GM21526 (cell line): ENCODE measurements around the gene PTDSS2.
"Not testable (repeated sequence)": the region's sequence is repeated elsewhere in the genome, so short reads cannot be mapped to it uniquely, and the experiment has no call there.

Experiments
- ATAC-seq: cut with Tn5 transposase; IDR thresholded peaks from one replicate; pipeline ENCODE4 v1.9.1; 2021; ENCODE audit warnings: moderate library complexity; ENCODE audit not compliant: unreplicated experiment, low FRiP score

The PTDSS2 gene

GRCh38 chr11:464316-464715, 14.2 kb downstream of the PTDSS2 start:
- no peak for ATAC-seq

- ATAC-seq: no peak
Measured at GRCh38 chr11:465896-466530, 15.9 kb downstream of the PTDSS2 start.

- no peak for ATAC-seq
Measured at GRCh38 chr11:468036-468435, 18.0 kb downstream of the PTDSS2 start.

- ATAC-seq: no peak
Measured at GRCh38 chr11:468493-468892, 18.4 kb downstream of the PTDSS2 start.

- not testable (repeated sequence) for ATAC-seq
Measured at GRCh38 chr11:469026-469683, 19.1 kb downstream of the PTDSS2 start.

GRCh38 chr11:469684-470560, 19.8 kb downstream of the PTDSS2 start:
- ATAC-seq: no peak

- no peak for ATAC-seq
Measured at GRCh38 chr11:471468-472145, 21.5 kb downstream of the PTDSS2 start.

GRCh38 chr11:472272-472671, 22.2 kb downstream of the PTDSS2 start:
- ATAC-seq: no peak

GRCh38 chr11:472816-473215, 22.7 kb downstream of the PTDSS2 start:
- no peak for ATAC-seq

GRCh38 chr11:473415-473814, 23.3 kb downstream of the PTDSS2 start:
- ATAC-seq: no peak

- ATAC-seq: no peak
Measured at GRCh38 chr11:473962-474785, 24.1 kb downstream of the PTDSS2 start.

- ATAC-seq: no peak
Measured at GRCh38 chr11:474914-475506, 24.9 kb downstream of the PTDSS2 start.

GRCh38 chr11:475941-476340, 25.9 kb downstream of the PTDSS2 start:
- no peak for ATAC-seq

- ATAC-seq: no peak
Measured at GRCh38 chr11:476416-476815, 26.3 kb downstream of the PTDSS2 start.

GRCh38 chr11:477052-477715, 27.1 kb downstream of the PTDSS2 start:
- ATAC-seq: no peak

GRCh38 chr11:479311-479710, 29.2 kb downstream of the PTDSS2 start:
- ATAC-seq: no peak

GRCh38 chr11:484616-485015, 34.5 kb downstream of the PTDSS2 start:
- no peak for ATAC-seq

GRCh38 chr11:486189-486588, 36.1 kb downstream of the PTDSS2 start:
- no peak for ATAC-seq

- ATAC-seq: no peak
Measured at GRCh38 chr11:487571-488021, 37.5 kb downstream of the PTDSS2 start.
